Measurements from ENCODE around the gene VSX1. TPM values are rescaled to one million over a fixed set of nuclear protein-coding genes. Genes with fewer than 3 reads are reported as not detected.
A peak's percentile ranks its signal among the peaks of the same experiment; 100 is the strongest.

Gene VSX1
- total and polyA plus RNA-seq, 7 experiments from 2014 or later: not detected

- no peak overlapping the region for H3K4me3 Mint-ChIP-seq
- H3K4me3 ChIP-seq (ENCODE audit: low read length): no peak overlapping the region
- H3K36me3 Mint-ChIP-seq: peaks cover 0 to 8% (median 0%) of the 10 kb centered on the region in 5 donors
- ChIA-PET CTCF (no interaction called here), POLR2A (no interaction called here)
- H3K27me3 ChIP-seq (ENCODE audit: control insufficient read depth in 2 of 2, insufficient read depth in 2 of 2, low read length in 2 of 2): peaks cover 7 to 15% of the 10 kb centered on the region in 2 donors
- H3K27ac Mint-ChIP-seq: no peak overlapping the region
- peaks cover 0 to 7% (median 0%) of the 10 kb centered on the region in 11 donors for H3K9me3 Mint-ChIP-seq
- no peaks in the 10 kb centered on the region for H3K4me1 ChIP-seq (ENCODE audit: control insufficient read depth in 2 of 2, insufficient read depth in 2 of 2, low read length in 2 of 2)
- H3K27me3 Mint-ChIP-seq: peaks cover 50 to 81% (median 64%) of the 10 kb centered on the region in 5 donors
- intact Hi-C loops (cut with micrococcal nuclease): no loop called here
- no peaks in the 10 kb centered on the region for H3K9me3 ChIP-seq (ENCODE audit: control insufficient read depth in 2 of 3, low read length in 3 of 3)
- no peak overlapping the region for H3K27ac ChIP-seq (ENCODE audit: low read depth, low read length)
- ATAC-seq (no peak), DNase-seq (peak in 1 of 9 donors; percentile 30)
- H3K4me1 Mint-ChIP-seq: peaks cover 0 to 9% (median 0%) of the 10 kb centered on the region in 7 donors
- H3K36me3 ChIP-seq (ENCODE audit: control insufficient read depth in 2 of 3, insufficient read depth in 3 of 3, low read length in 3 of 3): no peaks in the 10 kb centered on the region
These were observed 5.0 kb downstream of the VSX1 start for GRCh38 chr20:25076731-25077609.

DNA sequence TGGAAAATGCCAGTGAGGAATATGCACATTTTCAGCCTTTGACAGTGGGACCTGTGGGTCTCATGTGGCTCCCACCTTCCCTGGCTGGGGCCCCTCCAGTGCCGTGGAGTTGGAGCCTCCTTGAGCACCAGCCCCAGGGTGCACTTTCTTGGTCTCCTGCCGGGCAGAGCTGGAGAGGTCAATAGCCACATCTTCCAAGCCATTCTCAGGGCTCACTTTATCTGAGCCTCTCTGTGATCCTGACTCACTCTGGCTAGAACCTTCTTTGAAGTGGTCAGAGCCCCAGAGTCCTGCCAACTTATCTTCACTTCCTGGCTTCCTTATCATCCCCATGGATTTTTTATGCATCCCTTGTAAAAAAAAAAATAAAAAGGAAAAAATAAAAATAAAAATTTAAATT lies 5.7 kb downstream of the VSX1 start:
- Mint-ChIP-seq H3K27me3 (peaks cover 49 to 86% (median 67%) of the 10 kb centered on the region in 5 donors), H3K27ac (no peak overlapping the region), H3K4me3 (no peak overlapping the region), H3K4me1 (peaks cover 0 to 6% (median 0%) of the 10 kb centered on the region in 7 donors), H3K9me3 (peaks cover 0 to 7% (median 0%) of the 10 kb centered on the region in 11 donors), H3K36me3 (peaks cover 0 to 8% (median 0%) of the 10 kb centered on the region in 5 donors)
- no peak overlapping the region for H3K4me3 ChIP-seq (ENCODE audit: low read length)
- no peaks in the 10 kb centered on the region for H3K9me3 ChIP-seq (ENCODE audit: control insufficient read depth in 2 of 3, low read length in 3 of 3)
- POLR2A ChIA-PET: no interaction called here
- intact Hi-C loops (cut with micrococcal nuclease): no loop called here
- H3K27me3 ChIP-seq (ENCODE audit: control insufficient read depth in 2 of 2, insufficient read depth in 2 of 2, low read length in 2 of 2): peaks cover 7 to 13% of the 10 kb centered on the region in 2 donors
- no peaks in the 10 kb centered on the region for H3K36me3 ChIP-seq (ENCODE audit: control insufficient read depth in 2 of 3, insufficient read depth in 3 of 3, low read length in 3 of 3)
- no peak overlapping the region for H3K27ac ChIP-seq (ENCODE audit: low read depth, low read length)
- no peaks in the 10 kb centered on the region for H3K4me1 ChIP-seq (ENCODE audit: control insufficient read depth in 2 of 2, insufficient read depth in 2 of 2, low read length in 2 of 2)
- DNase-seq (no peak), ATAC-seq (no peak)
- CTCF ChIA-PET: no interaction called here

- H3K9me3 Mint-ChIP-seq: peaks cover 0 to 3% (median 0%) of the 10 kb centered on the region in 11 donors
- peaks cover 0 to 5% (median 0%) of the 10 kb centered on the region in 7 donors for H3K4me1 Mint-ChIP-seq
- ChIA-PET CTCF (no interaction called here), POLR2A (no interaction called here)
- no peak overlapping the region for H3K27ac ChIP-seq (ENCODE audit: low read depth, low read length)
- H3K4me3 Mint-ChIP-seq: no peak overlapping the region
- no peaks in the 10 kb centered on the region for H3K9me3 ChIP-seq (ENCODE audit: control insufficient read depth in 2 of 3, low read length in 3 of 3)
- peaks cover 0 to 1% of the 10 kb centered on the region in 2 donors for H3K27me3 ChIP-seq (ENCODE audit: control insufficient read depth in 2 of 2, insufficient read depth in 2 of 2, low read length in 2 of 2)
- H3K36me3 ChIP-seq (ENCODE audit: control insufficient read depth in 2 of 3, insufficient read depth in 3 of 3, low read length in 3 of 3): no peaks in the 10 kb centered on the region
- H3K27me3 Mint-ChIP-seq: peaks cover 25 to 82% (median 60%) of the 10 kb centered on the region in 5 donors
- H3K4me1 ChIP-seq (ENCODE audit: control insufficient read depth in 2 of 2, insufficient read depth in 2 of 2, low read length in 2 of 2): no peaks in the 10 kb centered on the region
- H3K36me3 Mint-ChIP-seq: peaks cover 0 to 5% (median 0%) of the 10 kb centered on the region in 5 donors
- intact Hi-C loops (cut with micrococcal nuclease): no loop called here
- H3K4me3 ChIP-seq (ENCODE audit: low read length): no peak overlapping the region
- H3K27ac Mint-ChIP-seq: no peak overlapping the region
- ATAC-seq: no peak
- no peak for DNase-seq
These were observed 8.4 kb downstream of the VSX1 start for GRCh38 chr20:25073544-25073943.

- intact Hi-C loops (cut with micrococcal nuclease): no loop called here
- H3K27me3 ChIP-seq (ENCODE audit: control insufficient read depth in 2 of 2, insufficient read depth in 2 of 2, low read length in 2 of 2): no peaks in the 10 kb centered on the region
- H3K4me1 ChIP-seq (ENCODE audit: control insufficient read depth in 2 of 2, insufficient read depth in 2 of 2, low read length in 2 of 2): no peaks in the 10 kb centered on the region
- POLR2A ChIA-PET: interaction anchor here (1.0 to 1.6 kb wide), 2 partner anchors 10 to 77 kb away, joined by 3 to 5 read pairs; no protein-coding TSS in a partner anchor
- H3K27ac Mint-ChIP-seq: no peak overlapping the region
- DNase-seq (peak in 1 of 9 donors; percentile 2), ATAC-seq (no peak)
- H3K9me3 ChIP-seq (ENCODE audit: control insufficient read depth in 2 of 3, low read length in 3 of 3): no peaks in the 10 kb centered on the region
- peaks cover 15 to 70% (median 49%) of the 10 kb centered on the region in 5 donors for H3K27me3 Mint-ChIP-seq
- no peak overlapping the region for H3K4me3 Mint-ChIP-seq
- peaks cover 0 to 2% (median 0%) of the 10 kb centered on the region in 7 donors for H3K4me1 Mint-ChIP-seq
- CTCF ChIA-PET: interaction anchor here (0.7 kb wide), 1 partner anchor 84 kb away, joined by 3 read pairs; no protein-coding TSS in a partner anchor
- no peak overlapping the region for H3K4me3 ChIP-seq (ENCODE audit: low read length)
- no peaks in the 10 kb centered on the region for H3K36me3 ChIP-seq (ENCODE audit: control insufficient read depth in 2 of 3, insufficient read depth in 3 of 3, low read length in 3 of 3)
- H3K27ac ChIP-seq (ENCODE audit: low read depth, low read length): no peak overlapping the region
- H3K36me3 Mint-ChIP-seq: no peaks in the 10 kb centered on the region
- H3K9me3 Mint-ChIP-seq: peaks cover 0 to 3% (median 0%) of the 10 kb centered on the region in 11 donors
These were observed 9.6 kb downstream of the VSX1 start for GRCh38 chr20:25072226-25072811.

DNA sequence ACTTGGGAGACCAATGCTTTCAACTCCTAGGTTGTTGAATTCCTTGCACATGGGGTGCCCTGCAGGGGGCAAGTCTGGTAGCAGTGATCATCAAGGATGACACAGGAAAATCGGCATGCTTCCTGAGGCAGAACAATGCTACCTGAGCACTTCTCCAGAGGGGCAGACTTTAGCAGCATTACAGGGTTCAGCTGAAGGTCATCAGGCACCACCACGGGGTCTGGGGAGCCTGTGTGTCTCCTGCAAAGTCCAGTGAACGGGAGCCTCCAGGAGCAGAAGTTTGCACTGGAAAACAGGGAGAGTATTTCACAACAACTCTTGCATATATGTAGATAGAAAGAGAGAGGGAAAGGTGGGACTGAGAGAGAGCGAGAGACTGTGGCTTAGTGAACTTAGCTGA lies 10.2 kb downstream of the VSX1 start:
- intact Hi-C loops (cut with micrococcal nuclease): no loop called here
- Mint-ChIP-seq H3K9me3 (peaks cover 0 to 1% (median 0%) of the 10 kb centered on the region in 11 donors), H3K4me1 (peaks cover 0 to 2% (median 0%) of the 10 kb centered on the region in 7 donors), H3K27me3 (peaks cover 10 to 65% (median 45%) of the 10 kb centered on the region in 5 donors), H3K36me3 (no peaks in the 10 kb centered on the region), H3K4me3 (no peak overlapping the region), H3K27ac (no peak overlapping the region)
- Histone ChIP-seq H3K4me1 (ENCODE audit: control insufficient read depth in 2 of 2, insufficient read depth in 2 of 2, low read length in 2 of 2) (no peaks in the 10 kb centered on the region), H3K36me3 (ENCODE audit: control insufficient read depth in 2 of 3, insufficient read depth in 3 of 3, low read length in 3 of 3) (no peaks in the 10 kb centered on the region), H3K9me3 (ENCODE audit: control insufficient read depth in 2 of 3, low read length in 3 of 3) (no peaks in the 10 kb centered on the region), H3K4me3 (ENCODE audit: low read length) (no peak overlapping the region), H3K27ac (ENCODE audit: low read depth, low read length) (no peak overlapping the region), H3K27me3 (ENCODE audit: control insufficient read depth in 2 of 2, insufficient read depth in 2 of 2, low read length in 2 of 2) (no peaks in the 10 kb centered on the region)
- POLR2A ChIA-PET: interaction anchor here (1.0 to 1.6 kb wide), 2 partner anchors 9 to 76 kb away, joined by 3 to 5 read pairs; no protein-coding TSS in a partner anchor
- DNase-seq (peak in 1 of 9 donors; percentile 8), ATAC-seq (no peak)
- CTCF ChIA-PET: interaction anchor here (0.7 to 1.3 kb wide), 2 partner anchors 77 to 84 kb away, joined by 3 read pairs; no protein-coding TSS in a partner anchor

GRCh38 chr20:25070821-25071473 lies 11.0 kb downstream of the VSX1 start:
- Mint-ChIP-seq H3K27ac (peak overlapping the region in 1 of 9 donors; percentile 66), H3K27me3 (peaks cover 8 to 59% (median 47%) of the 10 kb centered on the region in 5 donors), H3K4me3 (no peak overlapping the region), H3K9me3 (peaks cover 0 to 1% (median 0%) of the 10 kb centered on the region in 11 donors), H3K36me3 (no peaks in the 10 kb centered on the region), H3K4me1 (peaks cover 0 to 4% (median under 1%) of the 10 kb centered on the region in 7 donors)
- no peaks in the 10 kb centered on the region for H3K36me3 ChIP-seq (ENCODE audit: control insufficient read depth in 2 of 3, insufficient read depth in 3 of 3, low read length in 3 of 3)
- POLR2A ChIA-PET: interaction anchor here (1.0 to 1.6 kb wide), 2 partner anchors 8 to 75 kb away, joined by 3 to 5 read pairs; no protein-coding TSS in a partner anchor
- CTCF ChIA-PET: interaction anchor here (0.5 to 1.3 kb wide), 2 partner anchors 8 to 77 kb away, joined by 3 read pairs; no protein-coding TSS in a partner anchor
- H3K4me3 ChIP-seq (ENCODE audit: low read length): no peak overlapping the region
- H3K4me1 ChIP-seq (ENCODE audit: control insufficient read depth in 2 of 2, insufficient read depth in 2 of 2, low read length in 2 of 2): no peaks in the 10 kb centered on the region
- H3K27me3 ChIP-seq (ENCODE audit: control insufficient read depth in 2 of 2, insufficient read depth in 2 of 2, low read length in 2 of 2): no peaks in the 10 kb centered on the region
- no peaks in the 10 kb centered on the region for H3K9me3 ChIP-seq (ENCODE audit: control insufficient read depth in 2 of 3, low read length in 3 of 3)
- H3K27ac ChIP-seq (ENCODE audit: low read depth, low read length): no peak overlapping the region
- no peak for DNase-seq
- ATAC-seq: no peak
- intact Hi-C loops (cut with micrococcal nuclease): no loop called here

Data from naive thymus-derived CD4-positive, alpha-beta T cell (primary cell).